HUES64 (cell line): ENCODE results near the gene SDK1.

ENCODE experiments used
- H3K27ac ChIP-seq: 2 replicates; pipeline ENCODE4 v1.7.0; 2013; ENCODE audit warnings: low read depth, low read length, inconsistent platforms
- H3K27me3 ChIP-seq: 2 replicates; pipeline ENCODE4 v1.6.1; 2013; ENCODE audit warnings: mild to moderate bottlenecking, low read length; ENCODE audit not compliant: insufficient read depth
- H3K36me3 ChIP-seq: 2 replicates; pipeline ENCODE4 v1.6.1; 2013; ENCODE audit warnings: mild to moderate bottlenecking, low read length; ENCODE audit not compliant: insufficient read depth
- H3K4me1 ChIP-seq: 2 replicates; pipeline ENCODE4 v1.6.1; 2013; ENCODE audit warnings: mild to moderate bottlenecking, low read length, moderate library complexity; ENCODE audit not compliant: insufficient read depth
- H3K4me3 ChIP-seq: 2 replicates; pipeline ENCODE4 v1.5.1; 2013; ENCODE audit warnings: mild to moderate bottlenecking, low read length, moderate library complexity
- H3K9ac ChIP-seq: 2 replicates; pipeline ENCODE4 v1.6.1; 2013; ENCODE audit warnings: mild to moderate bottlenecking, low read depth, low read length
- H3K9me3 ChIP-seq: 2 replicates; pipeline ENCODE4 v1.6.1; 2013; ENCODE audit warnings: low read depth, low read length; ENCODE audit not compliant: insufficient read depth
- WGBS: fragments of 150-250, 120-280 bp; methylation state at CpG from one replicate; pipeline ENCODE4 v1.1.7; 2013; ENCODE audit warnings: missing lambda C conversion rate; 5-methylcytosine and 5-hydroxymethylcytosine counted together

SDK1 gene

GRCh38 chr7:4110438-4110837 is 809.4 kb downstream of the SDK1 start:
- H3K36me3 ChIP-seq = no peaks in the 10 kb centered on the region
- H3K9me3 ChIP-seq = no peaks in the 10 kb centered on the region
- no peaks in the 10 kb centered on the region; the same call in 1 of the 2 replicates for H3K4me1 ChIP-seq
- no peak overlapping the region for H3K4me3 ChIP-seq
- no peak overlapping the region for H3K9ac ChIP-seq
- WGBS = 95% methylated on average over 4 of the region's 4 CpGs
- no peak overlapping the region for H3K27ac ChIP-seq
- no peaks in the 10 kb centered on the region for H3K27me3 ChIP-seq

GRCh38 chr7:4111166-4111565 is 810.1 kb downstream of the SDK1 start:
- Histone ChIP-seq H3K27me3 (no peaks in the 10 kb centered on the region), H3K36me3 (no peaks in the 10 kb centered on the region), H3K9ac (no peak overlapping the region), H3K27ac (no peak overlapping the region), H3K4me3 (no peak overlapping the region), H3K9me3 (no peaks in the 10 kb centered on the region), H3K4me1 (no peaks in the 10 kb centered on the region; the same call in 1 of the 2 replicates)
- 96% methylated on average over 4 of the region's 5 CpGs for WGBS

GRCh38 chr7:4113271-4113670 is 812.2 kb downstream of the SDK1 start:
- WGBS = 96% methylated on average over 14 of the region's 14 CpGs

GRCh38 chr7:4113976-4114375 is 812.9 kb downstream of the SDK1 start:
- H3K36me3 ChIP-seq = no peaks in the 10 kb centered on the region
- H3K4me3 ChIP-seq = no peak overlapping the region
- H3K9me3 ChIP-seq = no peaks in the 10 kb centered on the region

More at GRCh38 chr7:4113271-4113670, 812.2 kb downstream of the SDK1 start:
- no peaks in the 10 kb centered on the region for H3K36me3 ChIP-seq
- H3K4me1 ChIP-seq = no peaks in the 10 kb centered on the region; the same call in 1 of the 2 replicates
- H3K27ac ChIP-seq = no peak overlapping the region
- no peaks in the 10 kb centered on the region for H3K9me3 ChIP-seq
- H3K4me3 ChIP-seq = no peak overlapping the region
- no peaks in the 10 kb centered on the region for H3K27me3 ChIP-seq
- no peak overlapping the region for H3K9ac ChIP-seq

GRCh38 chr7:4115442-4115841 is 814.4 kb downstream of the SDK1 start:
- H3K4me1 ChIP-seq = no peaks in the 10 kb centered on the region; the same call in 1 of the 2 replicates
- no peak overlapping the region for H3K4me3 ChIP-seq
- H3K9me3 ChIP-seq = peaks cover 13% of the 10 kb centered on the region; the same call in 1 of the 2 replicates
- H3K27me3 ChIP-seq = no peaks in the 10 kb centered on the region
- H3K9ac ChIP-seq = no peak overlapping the region
- H3K27ac ChIP-seq = no peak overlapping the region
- H3K36me3 ChIP-seq = no peaks in the 10 kb centered on the region
- 92% methylated on average over 7 of the region's 7 CpGs for WGBS

More at GRCh38 chr7:4113976-4114375, 812.9 kb downstream of the SDK1 start:
- H3K27me3 ChIP-seq = no peaks in the 10 kb centered on the region
- WGBS = 96% methylated on average over 25 of the region's 25 CpGs
- H3K27ac ChIP-seq = no peak overlapping the region
- no peak overlapping the region for H3K9ac ChIP-seq
- H3K4me1 ChIP-seq = no peaks in the 10 kb centered on the region; the same call in 1 of the 2 replicates

- peaks cover 13% of the 10 kb centered on the region; the same call in 1 of the 2 replicates for H3K9me3 ChIP-seq
- H3K4me1 ChIP-seq = no peaks in the 10 kb centered on the region; the same call in 1 of the 2 replicates
- H3K4me3 ChIP-seq = no peak overlapping the region
- WGBS = 96% methylated on average over 19 of the region's 19 CpGs
- no peaks in the 10 kb centered on the region for H3K27me3 ChIP-seq
- H3K27ac ChIP-seq = no peak overlapping the region
- no peak overlapping the region for H3K9ac ChIP-seq
- no peaks in the 10 kb centered on the region for H3K36me3 ChIP-seq
Observed at GRCh38 chr7:4115941-4116610, 815.0 kb downstream of the SDK1 start.

- H3K27me3 ChIP-seq = no peaks in the 10 kb centered on the region
- no peak overlapping the region for H3K27ac ChIP-seq
- 100% methylated on average over 2 of the region's 3 CpGs for WGBS
- H3K36me3 ChIP-seq = no peaks in the 10 kb centered on the region
- no peak overlapping the region for H3K9ac ChIP-seq
- no peak overlapping the region for H3K4me3 ChIP-seq
- peaks cover 16% of the 10 kb centered on the region; the same call in 1 of the 2 replicates for H3K9me3 ChIP-seq
- no peaks in the 10 kb centered on the region; the same call in 1 of the 2 replicates for H3K4me1 ChIP-seq
Observed at GRCh38 chr7:4119848-4120247, 818.8 kb downstream of the SDK1 start.

GRCh38 chr7:4123346-4123745 is 822.3 kb downstream of the SDK1 start:
- H3K9ac ChIP-seq = no peak overlapping the region
- 85% methylated on average over 1 of the region's 2 CpGs for WGBS

GRCh38 chr7:4123823-4124222 is 822.8 kb downstream of the SDK1 start:
- no peaks in the 10 kb centered on the region for H3K4me1 ChIP-seq
- H3K9ac ChIP-seq = no peak overlapping the region
- no peaks in the 10 kb centered on the region for H3K36me3 ChIP-seq
- H3K27me3 ChIP-seq = no peaks in the 10 kb centered on the region
- no peak overlapping the region for H3K4me3 ChIP-seq
- WGBS = 93% methylated on average over 8 of the region's 8 CpGs
- peaks cover 16% of the 10 kb centered on the region; the same call in 1 of the 2 replicates for H3K9me3 ChIP-seq
- H3K27ac ChIP-seq = no peak overlapping the region

More at GRCh38 chr7:4123346-4123745, 822.3 kb downstream of the SDK1 start:
- Histone ChIP-seq H3K36me3 (no peaks in the 10 kb centered on the region), H3K27me3 (no peaks in the 10 kb centered on the region), H3K9me3 (peaks cover 16% of the 10 kb centered on the region; the same call in 1 of the 2 replicates), H3K4me1 (no peaks in the 10 kb centered on the region), H3K27ac (no peak overlapping the region), H3K4me3 (no peak overlapping the region)

GRCh38 chr7:4124556-4125477 is 823.8 kb downstream of the SDK1 start:
- no peaks in the 10 kb centered on the region for H3K36me3 ChIP-seq
- peaks cover 10% of the 10 kb centered on the region; the same call in 1 of the 2 replicates for H3K9me3 ChIP-seq
- H3K9ac ChIP-seq = no peak overlapping the region
- WGBS = 93% methylated on average over 5 of the region's 5 CpGs
- no peak overlapping the region for H3K27ac ChIP-seq
- H3K4me1 ChIP-seq = no peaks in the 10 kb centered on the region
- no peak overlapping the region for H3K4me3 ChIP-seq
- H3K27me3 ChIP-seq = no peaks in the 10 kb centered on the region
